Kidney epithelial cell (primary cell): Measurements from ENCODE around the gene SORT1. TPM values are rescaled to one million over a fixed set of nuclear protein-coding genes. Genes with fewer than 3 reads are reported as not detected.

Experiments used
- DNase-seq: peaks from one replicate; pipeline ENCODE4 v3.0.0-alpha.2; 2010; ENCODE audit warnings: low read depth
- H3K27me3 ChIP-seq: 2 replicates; pipeline ENCODE4 v1.6.0; 2011; ENCODE audit warnings: low read length; ENCODE audit not compliant: control insufficient read depth, insufficient read depth
- H3K36me3 ChIP-seq: 2 replicates; pipeline ENCODE4 v1.5.1; 2011; ENCODE audit warnings: low read length; ENCODE audit not compliant: control insufficient read depth, insufficient read depth
- H3K4me3 ChIP-seq: 2 replicates; pipeline ENCODE4 v1.5.1; 2011; ENCODE audit warnings: low read depth, mild to moderate bottlenecking, control low read depth, low read length
- CTCF ChIP-seq: IDR thresholded peaks from 2 replicates; pipeline ENCODE4 v1.5.1; 2011; ENCODE audit warnings: mild to moderate bottlenecking, moderate library complexity, low read length, control low read depth, inconsistent platforms; ENCODE audit not compliant: insufficient read depth, poor library complexity, severe bottlenecking
- total RNA-seq: library from RNA; depleted of rRNA; stranded (reverse); fragments of >200 nt; gene quantifications from 2 replicates; pipeline ENCODE4 v1.2.3, GENCODE V29; 2015

Gene SORT1
- total RNA-seq, 1 donor from 2014 or later, result 65.2 TPM

- H3K27me3 ChIP-seq, result no peaks in the 10 kb centered on the region
- no peak overlapping the region for H3K4me3 ChIP-seq
- no peak for TF ChIP-seq CTCF
These were observed 118.0 kb downstream of the SORT1 start for GRCh38 chr1:109279615-109280278.

GRCh38 chr1:109277434-109278204 lies 120.1 kb downstream of the SORT1 start:
- peak; percentile 80 for TF ChIP-seq CTCF
- no peaks in the 10 kb centered on the region for H3K36me3 ChIP-seq
- no peak for DNase-seq
- H3K27me3 ChIP-seq, result no peaks in the 10 kb centered on the region
- H3K4me3 ChIP-seq, result no peak overlapping the region

More at GRCh38 chr1:109279615-109280278, 118.0 kb downstream of the SORT1 start:
- DNase-seq, result no peak
- no peaks in the 10 kb centered on the region for H3K36me3 ChIP-seq

- peak; percentile 60 for DNase-seq
- no peak for TF ChIP-seq CTCF
- Histone ChIP-seq H3K4me3 (no peak overlapping the region), H3K36me3 (peaks cover 4% of the 10 kb centered on the region), H3K27me3 (no peaks in the 10 kb centered on the region)
These were observed 121.9 kb downstream of the SORT1 start for GRCh38 chr1:109275706-109276345.

- TF ChIP-seq CTCF, result no peak
- peak; percentile 79 for DNase-seq
- peaks cover 4% of the 10 kb centered on the region for H3K36me3 ChIP-seq
- no peaks in the 10 kb centered on the region for H3K27me3 ChIP-seq
- peak overlapping the region; percentile 3 for H3K4me3 ChIP-seq
These were observed 122.9 kb downstream of the SORT1 start for GRCh38 chr1:109274533-109275476.

GRCh38 chr1:109273570-109274288 lies 124.0 kb downstream of the SORT1 start:
- DNase-seq, result no peak
- peaks cover 5% of the 10 kb centered on the region for H3K36me3 ChIP-seq
- TF ChIP-seq CTCF, result no peak
- peak overlapping the region; percentile 4 for H3K4me3 ChIP-seq
- H3K27me3 ChIP-seq, result no peaks in the 10 kb centered on the region
